HG03460 (cell line): ENCODE results near the gene PHF13.
"Not testable (repeated sequence)": the region's sequence is repeated elsewhere in the genome, so short reads cannot be mapped to it uniquely, and the experiment has no call there.

Experiments
- ATAC-seq: cut with Tn5 transposase; IDR thresholded peaks from one replicate; pipeline ENCODE4 v1.9.1; 2021; ENCODE audit not compliant: unreplicated experiment

The PHF13 gene

GRCh38 chr1:6657138-6657537 is 43.6 kb downstream of the PHF13 start:
- ATAC-seq = no peak

GRCh38 chr1:6658359-6659060 is 45.0 kb downstream of the PHF13 start:
- ATAC-seq = no peak

GRCh38 chr1:6660415-6661049 is 47.0 kb downstream of the PHF13 start:
- ATAC-seq = no peak

GRCh38 chr1:6662468-6662867 is 48.9 kb downstream of the PHF13 start:
- not testable (repeated sequence) for ATAC-seq

GRCh38 chr1:6666696-6667095 is 53.2 kb downstream of the PHF13 start:
- ATAC-seq = no peak

GRCh38 chr1:6667139-6667538 is 53.6 kb downstream of the PHF13 start:
- ATAC-seq = no peak

- ATAC-seq = no peak
Observed at GRCh38 chr1:6668503-6668902, 55.0 kb downstream of the PHF13 start.

- no peak for ATAC-seq
Observed at GRCh38 chr1:6672558-6672957, 59.0 kb downstream of the PHF13 start.
